ENCODE data around the gene ATRAID.

DNA sequence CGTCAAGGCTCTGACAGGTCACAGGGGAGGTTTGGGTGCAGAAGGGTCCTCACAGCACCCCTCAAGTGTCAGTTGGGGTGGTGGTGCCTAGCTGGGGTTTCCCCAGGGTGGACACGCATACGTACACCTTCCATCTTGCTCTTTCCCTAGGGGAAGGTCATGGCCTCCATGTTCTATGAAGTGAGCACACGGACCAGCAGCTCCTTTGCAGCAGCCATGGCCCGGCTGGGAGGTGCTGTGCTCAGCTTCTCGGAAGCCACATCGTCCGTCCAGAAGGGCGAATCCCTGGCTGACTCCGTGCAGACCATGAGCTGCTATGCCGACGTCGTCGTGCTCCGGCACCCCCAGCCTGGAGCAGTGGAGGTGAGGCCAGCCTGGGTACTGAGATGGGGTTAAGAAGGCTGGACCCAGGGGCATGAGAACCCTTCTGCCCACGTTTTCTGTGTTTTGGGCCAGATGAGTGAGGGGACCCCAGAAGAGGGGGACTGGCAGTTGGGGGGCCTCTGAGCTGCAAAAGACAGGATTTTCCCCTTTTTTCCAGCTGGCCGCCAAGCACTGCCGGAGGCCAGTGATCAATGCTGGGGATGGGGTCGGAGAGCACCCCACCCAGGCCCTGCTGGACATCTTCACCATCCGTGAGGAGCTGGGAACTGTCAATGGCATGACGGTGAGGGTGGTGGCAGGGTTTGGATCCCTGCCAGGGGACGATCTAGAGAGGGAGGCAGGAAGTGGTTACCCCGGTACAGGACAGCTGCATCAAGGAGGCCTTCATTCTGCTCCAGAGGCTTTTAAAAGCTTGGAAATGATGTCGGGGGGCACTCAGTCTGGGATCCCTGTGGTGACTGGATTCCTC, 30.1 kb downstream of the ATRAID start:
- TF ChIP-seq, protein P1, sequence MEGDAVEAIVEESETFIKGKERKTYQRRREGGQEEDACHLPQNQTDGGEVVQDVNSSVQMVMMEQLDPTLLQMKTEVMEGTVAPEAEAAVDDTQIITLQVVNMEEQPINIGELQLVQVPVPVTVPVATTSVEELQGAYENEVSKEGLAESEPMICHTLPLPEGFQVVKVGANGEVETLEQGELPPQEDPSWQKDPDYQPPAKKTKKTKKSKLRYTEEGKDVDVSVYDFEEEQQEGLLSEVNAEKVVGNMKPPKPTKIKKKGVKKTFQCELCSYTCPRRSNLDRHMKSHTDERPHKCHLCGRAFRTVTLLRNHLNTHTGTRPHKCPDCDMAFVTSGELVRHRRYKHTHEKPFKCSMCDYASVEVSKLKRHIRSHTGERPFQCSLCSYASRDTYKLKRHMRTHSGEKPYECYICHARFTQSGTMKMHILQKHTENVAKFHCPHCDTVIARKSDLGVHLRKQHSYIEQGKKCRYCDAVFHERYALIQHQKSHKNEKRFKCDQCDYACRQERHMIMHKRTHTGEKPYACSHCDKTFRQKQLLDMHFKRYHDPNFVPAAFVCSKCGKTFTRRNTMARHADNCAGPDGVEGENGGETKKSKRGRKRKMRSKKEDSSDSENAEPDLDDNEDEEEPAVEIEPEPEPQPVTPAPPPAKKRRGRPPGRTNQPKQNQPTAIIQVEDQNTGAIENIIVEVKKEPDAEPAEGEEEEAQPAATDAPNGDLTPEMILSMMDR (IDR thresholded peaks at IDR 0.05): no peak
- no peak for TF ChIP-seq EP300 (IDR thresholded peaks at IDR 0.05)
- TF ChIP-seq POLR2A (IDR thresholded peaks at IDR 0.05): no peak
- no peak for TF ChIP-seq POLR2AphosphoS5 (IDR thresholded peaks at IDR 0.05)

Data from upper lobe of left lung (tissue), 4 donors.